Nephron progenitor cell (in vitro differentiated cells): ENCODE results near the gene MLKL.
A peak's percentile ranks its signal among the peaks of the same experiment; 100 is the strongest.

Source experiments
- DNase-seq: peaks from one replicate; pipeline ENCODE4 v3.0.0; 2021
- H3K27ac Mint-ChIP-seq: 2 replicates; pipeline ENCODE4 v1.8.0; 2021; ENCODE audit warnings: mild to moderate bottlenecking, moderate library complexity, mixed read lengths
- H3K27me3 Mint-ChIP-seq: 2 replicates; pipeline ENCODE4 v1.8.0; 2021; ENCODE audit warnings: mild to moderate bottlenecking, low read depth, mixed read lengths; ENCODE audit not compliant: poor library complexity
- H3K36me3 Mint-ChIP-seq: 2 replicates; pipeline ENCODE4 v1.8.0; 2021; ENCODE audit warnings: low read depth, mixed read lengths
- H3K4me1 Mint-ChIP-seq: 2 replicates; pipeline ENCODE4 v1.8.0; 2021; ENCODE audit warnings: mixed read lengths
- H3K4me3 Mint-ChIP-seq: 2 replicates; pipeline ENCODE4 v1.8.0; 2021; ENCODE audit warnings: mild to moderate bottlenecking, moderate library complexity, mixed read lengths
- H3K9me3 Mint-ChIP-seq: 2 replicates; pipeline ENCODE4 v1.8.0; 2021; ENCODE audit warnings: mild to moderate bottlenecking, moderate library complexity, mixed read lengths
- CTCF ChIP-seq: fragments of 200-600 bp; sonication (generic); IDR thresholded peaks from 2 replicates; pipeline ENCODE4 v1.5.0; 2021; ENCODE audit warnings: antibody characterized with exemption

MLKL gene

GRCh38 chr16:74717367-74717766, 16.7 kb upstream of the MLKL start:
- Mint-ChIP-seq H3K36me3 (no peaks in the 10 kb centered on the region), H3K27ac (no peak overlapping the region), H3K9me3 (no peaks in the 10 kb centered on the region), H3K4me1 (no peaks in the 10 kb centered on the region), H3K27me3 (peaks cover 24% of the 10 kb centered on the region), H3K4me3 (no peak overlapping the region)
- DNase-seq, result no peak
- TF ChIP-seq CTCF, result no peak

- H3K36me3 Mint-ChIP-seq, result no peaks in the 10 kb centered on the region
- no peak overlapping the region for H3K4me3 Mint-ChIP-seq
- no peaks in the 10 kb centered on the region for H3K4me1 Mint-ChIP-seq
- no peak for TF ChIP-seq CTCF
- no peak for DNase-seq
- no peak overlapping the region for H3K27ac Mint-ChIP-seq
- peaks cover 25% of the 10 kb centered on the region for H3K27me3 Mint-ChIP-seq
- H3K9me3 Mint-ChIP-seq, result no peaks in the 10 kb centered on the region
Measured at GRCh38 chr16:74716355-74716754, 15.7 kb upstream of the MLKL start.

- no peak for TF ChIP-seq CTCF
- no peak overlapping the region for H3K4me3 Mint-ChIP-seq
- no peak overlapping the region for H3K27ac Mint-ChIP-seq
- H3K36me3 Mint-ChIP-seq, result no peaks in the 10 kb centered on the region
- H3K4me1 Mint-ChIP-seq, result peaks cover 5% of the 10 kb centered on the region
- no peaks in the 10 kb centered on the region for H3K9me3 Mint-ChIP-seq
- H3K27me3 Mint-ChIP-seq, result peaks cover 10% of the 10 kb centered on the region
- no peak for DNase-seq
Measured at GRCh38 chr16:74713876-74714275, 13.2 kb upstream of the MLKL start.

GRCh38 chr16:74713325-74713724, 12.7 kb upstream of the MLKL start:
- Mint-ChIP-seq H3K9me3 (no peaks in the 10 kb centered on the region), H3K27me3 (peaks cover 10% of the 10 kb centered on the region), H3K4me1 (peaks cover 5% of the 10 kb centered on the region), H3K36me3 (no peaks in the 10 kb centered on the region), H3K4me3 (no peak overlapping the region), H3K27ac (no peak overlapping the region)
- TF ChIP-seq CTCF, result no peak
- DNase-seq, result no peak

- Mint-ChIP-seq H3K4me1 (peaks cover 5% of the 10 kb centered on the region), H3K36me3 (no peaks in the 10 kb centered on the region), H3K4me3 (no peak overlapping the region), H3K9me3 (no peaks in the 10 kb centered on the region), H3K27ac (peak overlapping the region; percentile 80), H3K27me3 (peaks cover 4% of the 10 kb centered on the region)
- no peak for DNase-seq
- no peak for TF ChIP-seq CTCF
Measured at GRCh38 chr16:74711938-74712337, 11.3 kb upstream of the MLKL start.

- no peak overlapping the region for H3K4me3 Mint-ChIP-seq
- H3K27ac Mint-ChIP-seq, result no peak overlapping the region
- no peaks in the 10 kb centered on the region for H3K9me3 Mint-ChIP-seq
- no peaks in the 10 kb centered on the region for H3K36me3 Mint-ChIP-seq
- no peak for DNase-seq
- TF ChIP-seq CTCF, result no peak
- H3K4me1 Mint-ChIP-seq, result peaks cover 5% of the 10 kb centered on the region
- H3K27me3 Mint-ChIP-seq, result peaks cover 8% of the 10 kb centered on the region
Measured at GRCh38 chr16:74710401-74710800, 9.7 kb upstream of the MLKL start.
